LHCN-M2 (cell line): Measurements from ENCODE around the gene AP3D1. TPM values are rescaled to one million over a fixed set of nuclear protein-coding genes. Genes with fewer than 3 reads are reported as not detected.
"Not testable (repeated sequence)": the region's sequence is repeated elsewhere in the genome, so short reads cannot be mapped to it uniquely, and the experiment has no call there.

ENCODE experiments used
- DNase-seq: peaks from one replicate; pipeline ENCODE4 v3.0.0-alpha.2; 2012; ENCODE audit warnings: low read depth
- polyA plus RNA-seq: library from polyadenylated mRNA; unstranded; fragments of >200 nt; gene quantifications from one replicate; pipeline ENCODE4 v1.2.1, GENCODE V29; 2012; ENCODE audit warnings: missing spikeins
- total RNA-seq: library from RNA; depleted of rRNA; stranded (reverse); fragments of >200 nt; gene quantifications from 2 replicates; pipeline ENCODE4 v1.2.3, GENCODE V29; 2014; rRNA removed

The AP3D1 gene
- 112 and 125 TPM in 2 replicates for total RNA-seq
- 119 TPM for polyA plus RNA-seq

GRCh38 chr19:2151339-2152229 is at the start of gene AP3D1:
Gene AP3D1 (minus strand): TSS chr19:2151566. CDS start chr19:2151334, 232 bp downstream.
- DNase-seq: peak; percentile 99

DNA sequence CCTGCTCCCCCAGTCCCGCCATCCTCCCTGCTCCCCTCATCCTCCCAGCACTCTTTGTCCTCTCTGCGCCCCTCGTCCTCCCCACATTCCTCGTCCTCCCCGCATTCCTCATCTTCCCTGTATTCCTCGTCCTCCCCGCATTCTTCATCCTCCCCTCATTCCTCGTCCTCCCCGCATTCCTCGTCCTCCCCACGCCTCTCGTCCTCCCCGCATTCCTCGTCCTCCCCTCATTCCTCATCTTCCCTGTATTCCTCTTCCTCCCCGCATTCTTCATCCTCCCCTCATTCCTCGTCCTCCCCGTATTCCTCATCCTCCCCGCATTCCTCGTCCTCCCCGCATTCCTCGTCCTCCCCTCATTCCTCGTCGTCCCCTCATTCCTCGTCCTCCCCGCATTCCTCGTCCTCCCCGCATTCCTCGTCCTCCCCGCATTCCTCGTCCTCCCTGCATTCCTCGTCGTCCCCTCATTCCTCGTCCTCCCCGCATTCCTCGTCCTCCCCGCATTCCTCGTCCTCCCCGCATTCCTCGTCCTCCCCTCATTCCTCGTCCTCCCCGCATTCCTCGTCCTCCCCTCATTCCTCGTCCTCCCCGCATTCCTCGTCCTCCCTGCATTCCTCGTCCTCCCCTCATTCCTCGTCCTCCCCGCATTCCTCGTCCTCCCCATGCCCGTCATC is 49.4 kb upstream of the AP3D1 start:
- not testable (repeated sequence) for DNase-seq

DNA sequence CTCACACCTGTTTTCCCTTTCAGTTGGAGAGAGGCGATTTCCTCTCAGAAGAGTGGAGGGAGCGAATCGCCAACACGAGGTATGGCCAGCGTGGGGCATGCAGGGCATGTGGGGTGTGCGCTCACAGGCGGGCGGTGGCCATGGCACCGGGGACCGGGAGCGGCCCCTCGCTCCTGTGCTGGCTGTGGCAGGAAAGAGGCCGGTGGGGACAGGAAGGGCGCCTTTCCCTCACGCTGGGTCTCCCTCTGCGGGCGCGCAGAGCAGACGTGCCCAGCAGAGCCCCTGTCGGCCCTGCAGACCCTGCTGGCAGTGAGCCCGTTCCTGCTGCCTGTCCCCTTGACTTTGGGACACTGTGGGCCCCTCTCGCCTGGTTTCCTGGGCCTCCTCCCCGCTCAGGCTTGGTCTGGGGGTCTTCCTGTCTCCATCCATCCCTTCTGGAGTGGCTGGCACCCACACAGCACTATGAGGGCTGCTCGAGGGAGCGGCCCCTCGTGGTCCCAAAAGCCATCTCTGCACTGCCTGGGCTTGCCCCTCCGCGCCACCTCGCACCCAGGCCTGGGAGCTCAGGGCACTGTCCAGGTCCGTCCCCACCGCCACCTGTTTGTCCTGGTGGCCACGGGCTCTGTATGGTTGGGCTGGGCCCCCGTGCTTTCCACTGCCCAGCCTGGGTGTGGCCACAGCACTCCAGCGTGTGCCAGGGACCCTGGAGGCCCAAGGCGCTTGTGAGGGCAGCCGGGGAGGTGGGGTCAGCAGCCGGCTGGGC is 48.7 kb upstream of the AP3D1 start:
- no peak for DNase-seq

GRCh38 chr19:2199215-2199614 is 47.8 kb upstream of the AP3D1 start:
- no peak for DNase-seq

DNA sequence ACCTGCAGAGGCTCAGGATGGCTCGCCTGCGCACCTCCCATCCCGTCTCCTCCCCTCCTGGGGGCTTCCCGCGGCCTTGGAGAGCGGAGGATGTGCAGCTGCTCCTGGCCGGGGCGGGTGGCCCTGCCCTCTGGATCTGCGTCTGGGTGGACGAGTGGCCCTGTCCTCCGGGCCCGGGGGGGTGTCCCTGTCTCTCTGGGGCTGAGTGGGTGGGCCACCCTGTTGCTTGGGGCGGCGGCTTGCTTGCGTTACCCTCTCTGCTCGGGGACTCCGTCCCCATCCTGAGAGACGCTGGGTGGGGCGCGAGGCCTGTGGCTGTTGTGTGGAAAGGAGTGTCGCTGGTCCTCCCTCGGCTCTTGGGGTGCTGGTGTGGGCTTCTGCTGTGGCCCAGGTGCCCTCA is 47.0 kb upstream of the AP3D1 start:
- no peak for DNase-seq

DNA sequence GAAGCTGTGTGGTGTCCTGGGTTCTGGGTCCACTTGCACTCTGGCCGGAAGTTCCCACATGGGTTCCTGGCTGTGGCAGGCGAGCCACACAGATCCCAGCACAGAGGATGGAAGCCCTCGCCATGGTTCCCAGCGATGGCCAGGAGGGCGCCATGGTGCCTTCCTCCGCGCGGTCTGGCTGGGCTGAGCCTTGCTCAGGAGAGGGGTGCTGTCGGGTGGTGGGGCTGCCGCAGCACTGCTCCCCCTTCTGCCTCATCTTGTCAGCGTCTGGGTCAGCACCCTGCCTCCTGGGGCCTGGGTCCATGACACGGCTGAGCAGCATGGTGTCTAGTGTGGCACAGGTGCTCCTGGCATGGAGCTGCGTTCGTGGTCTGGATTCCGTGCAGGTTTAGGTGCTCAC is 45.9 kb upstream of the AP3D1 start:
- no peak for DNase-seq

DNA sequence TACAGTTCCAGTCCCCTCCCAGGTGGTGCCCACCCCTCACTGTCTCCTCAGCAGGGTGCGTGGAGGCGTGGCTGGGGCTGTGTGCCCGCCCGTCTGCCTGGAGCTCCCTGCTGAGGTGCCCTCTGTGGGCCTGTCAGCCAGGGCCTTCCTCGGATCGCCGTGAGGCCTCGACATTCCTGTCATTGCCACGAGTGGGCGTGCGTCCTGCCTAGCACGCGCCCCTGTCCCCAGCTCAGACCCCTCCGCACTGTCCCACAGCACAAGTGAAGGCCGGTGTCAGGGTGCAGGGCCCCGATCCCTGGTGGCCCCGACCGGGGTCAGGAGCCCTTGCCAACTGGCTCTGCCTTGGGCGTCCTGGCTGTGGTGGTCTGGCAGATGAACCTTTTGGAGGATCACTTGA is 44.5 kb upstream of the AP3D1 start:
- no peak for DNase-seq

GRCh38 chr19:2195361-2195760 is 44.0 kb upstream of the AP3D1 start:
- DNase-seq: no peak

GRCh38 chr19:2194513-2195078 is 43.2 kb upstream of the AP3D1 start:
- DNase-seq: no peak

DNA sequence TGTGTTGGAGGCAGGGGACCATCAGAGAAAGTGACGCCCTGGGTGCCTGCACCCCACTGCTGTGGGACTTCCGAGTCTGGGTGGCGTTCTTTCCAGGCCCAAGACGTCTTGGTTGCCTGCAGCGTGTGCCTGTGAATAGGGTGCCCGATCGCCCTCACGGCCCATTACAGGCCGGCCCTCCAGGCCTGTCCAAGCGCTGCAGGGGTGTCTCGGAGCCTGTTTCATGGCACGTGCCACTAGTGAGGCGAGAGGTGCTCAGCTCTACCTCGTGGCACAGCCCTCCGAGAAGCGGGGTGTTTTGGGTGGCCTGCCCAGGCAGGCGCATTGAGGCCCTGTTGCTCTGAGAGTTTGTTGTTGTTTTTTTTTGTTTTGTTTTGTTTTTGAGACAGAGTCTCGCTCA is 42.4 kb upstream of the AP3D1 start:
- DNase-seq: no peak

GRCh38 chr19:2192862-2193261 is 41.5 kb upstream of the AP3D1 start:
- no peak for DNase-seq

GRCh38 chr19:2191456-2192310 is 40.3 kb upstream of the AP3D1 start:
- no peak for DNase-seq

DNA sequence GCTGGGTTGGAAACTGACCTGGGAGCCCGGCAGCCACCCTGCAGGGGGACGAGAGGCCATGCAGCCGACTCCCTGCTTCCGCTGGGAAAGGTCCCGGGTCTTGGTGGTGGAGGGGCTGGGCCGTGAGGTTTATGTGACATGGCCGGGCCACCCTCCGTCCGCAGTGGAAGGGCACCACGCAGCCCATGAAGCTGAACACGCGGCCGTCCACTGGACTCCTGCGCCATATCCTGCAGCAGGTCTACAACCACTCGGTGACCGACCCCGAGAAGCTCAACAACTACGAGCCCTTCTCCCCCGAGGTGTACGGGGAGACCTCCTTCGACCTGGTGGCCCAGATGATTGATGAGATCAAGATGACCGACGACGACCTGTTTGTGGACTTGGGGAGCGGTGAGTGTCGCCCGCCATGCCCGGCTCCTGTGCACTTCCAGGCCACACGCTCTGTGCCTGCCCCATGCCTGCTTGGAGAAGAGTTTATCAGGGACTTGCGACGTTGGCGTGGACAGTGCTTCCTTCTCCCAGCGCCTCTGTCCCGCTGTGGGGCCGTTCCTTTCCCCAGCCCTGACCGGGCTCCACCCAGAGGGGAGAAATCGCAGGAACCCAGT is 39.6 kb upstream of the AP3D1 start:
- DNase-seq: no peak

DNA sequence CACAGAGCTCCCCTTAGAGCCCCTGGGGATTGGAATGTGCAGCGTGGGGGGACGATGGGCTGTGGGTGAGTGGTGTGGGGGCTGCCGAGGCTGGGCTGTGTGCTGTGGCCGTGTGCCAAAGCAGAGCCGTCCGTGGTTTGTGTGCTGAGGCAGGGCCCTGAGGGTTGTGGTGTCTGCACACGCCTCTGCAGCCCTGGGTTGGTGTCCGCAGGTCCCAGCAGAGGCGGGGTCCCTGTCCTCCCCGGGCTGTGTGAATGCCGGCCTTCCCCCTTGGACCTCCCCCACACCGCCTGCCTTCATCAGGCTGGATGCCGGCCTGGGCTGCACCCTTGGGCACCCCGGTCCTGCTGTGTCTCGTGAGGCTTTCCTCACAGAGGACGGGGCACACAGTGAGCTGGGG is 38.5 kb upstream of the AP3D1 start:
- no peak for DNase-seq

GRCh38 chr19:2188708-2189385 is 37.5 kb upstream of the AP3D1 start:
- DNase-seq: peak; percentile 31

GRCh38 chr19:2187159-2187558 is 35.8 kb upstream of the AP3D1 start:
- DNase-seq: no peak

DNA sequence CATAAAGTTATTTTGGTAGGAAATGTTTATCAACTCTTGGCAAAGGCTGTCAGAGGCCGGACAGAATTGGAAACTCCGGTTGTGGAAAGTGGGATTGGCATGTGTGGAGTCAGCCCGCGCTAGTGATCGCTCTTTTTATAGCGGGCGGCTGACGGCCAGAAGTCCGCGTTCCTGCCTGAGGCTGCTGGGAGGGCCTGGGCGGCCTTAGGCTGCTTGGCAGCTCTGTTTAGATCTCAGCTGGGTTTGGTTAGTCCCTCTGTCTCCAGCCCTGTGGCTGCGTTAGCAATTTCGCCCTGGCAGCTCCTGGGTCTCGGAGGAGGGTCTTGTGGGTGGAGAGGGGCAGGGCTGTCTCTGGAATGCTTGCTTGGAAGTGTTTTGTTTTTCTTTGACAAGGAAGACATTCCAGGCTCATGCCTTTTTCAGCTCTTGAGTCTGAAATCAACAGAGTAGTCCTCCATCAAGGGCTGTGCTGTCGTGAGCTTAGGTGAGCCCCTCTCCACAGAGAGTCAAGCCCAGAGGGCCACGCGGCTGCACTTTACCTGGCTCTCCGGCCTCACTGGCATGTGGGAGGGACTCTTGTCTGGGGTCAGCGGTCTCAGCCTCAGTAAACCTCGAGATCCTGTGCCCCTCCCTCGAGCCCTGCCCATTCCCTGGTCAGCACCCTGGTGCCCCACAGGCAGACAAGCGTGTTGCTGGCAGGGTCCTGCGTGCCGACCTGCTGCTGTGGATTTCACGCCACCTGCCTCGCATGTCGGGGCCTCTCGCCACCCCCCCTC is 34.9 kb upstream of the AP3D1 start:
- DNase-seq: peak; percentile 69

DNA sequence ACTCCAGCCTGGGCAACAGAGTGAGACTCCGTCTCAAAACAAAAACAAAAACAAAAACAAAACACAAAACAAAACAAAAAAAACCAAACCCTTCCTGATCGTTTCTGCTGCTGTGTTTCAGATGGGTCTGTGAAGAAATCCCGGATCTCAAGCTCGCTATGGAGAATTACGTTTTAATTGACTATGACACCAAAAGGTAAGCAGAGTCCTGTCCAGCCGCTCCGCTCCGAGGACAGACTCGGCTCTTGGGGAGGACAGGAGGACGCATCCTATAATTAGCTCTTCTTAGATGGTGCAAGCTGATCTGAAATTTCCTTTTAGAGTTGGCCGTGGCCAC is 34.3 kb upstream of the AP3D1 start:
- no peak for DNase-seq

DNA sequence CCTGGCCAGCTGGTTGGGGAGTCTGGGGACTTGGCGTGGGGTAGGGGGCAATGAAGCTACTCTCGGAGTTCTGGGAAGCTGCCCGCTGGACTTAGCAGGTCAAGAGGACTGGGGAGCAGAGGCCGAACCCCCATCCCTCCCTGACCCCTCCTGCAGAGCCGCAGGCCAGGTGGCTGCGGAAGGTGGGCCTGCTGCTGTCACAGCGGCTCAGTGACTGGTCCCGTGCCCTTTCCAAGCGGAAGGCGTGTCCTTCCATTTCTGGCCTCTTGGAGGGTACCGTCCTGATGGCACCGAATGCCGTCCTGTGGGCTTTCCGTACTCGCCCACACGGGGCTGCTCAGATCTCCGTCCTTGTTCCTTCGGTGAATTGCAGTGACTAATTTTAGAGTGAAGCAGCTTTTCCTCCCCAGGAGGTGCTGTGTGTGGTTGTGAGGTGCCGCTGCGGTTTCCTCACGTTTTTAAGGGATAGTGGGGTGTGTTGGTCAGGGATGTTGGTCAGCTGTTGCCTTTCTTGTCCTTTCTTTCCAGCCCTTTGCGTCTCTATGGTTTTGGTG is 33.1 kb upstream of the AP3D1 start:
- no peak for DNase-seq
